Ureter (tissue), 1 donor: Measurements from ENCODE around the gene CDC45. TPM values are rescaled to one million over a fixed set of nuclear protein-coding genes. Genes with fewer than 3 reads are reported as not detected.
"Not testable (repeated sequence)": the region's sequence is repeated elsewhere in the genome, so short reads cannot be mapped to it uniquely, and the experiment has no call there.

Experiments used
- DNase-seq: peaks from one replicate; pipeline ENCODE4 v3.0.0-alpha.2; 2020; ENCODE audit warnings: low spot score
- total RNA-seq: library from RNA; stranded (reverse); gene quantifications from one replicate; pipeline ENCODE4 v1.2.4, GENCODE V29; 2023
- donor health status: DM: yes; HTN: yes; CAD: no.

The CDC45 gene, protein sequence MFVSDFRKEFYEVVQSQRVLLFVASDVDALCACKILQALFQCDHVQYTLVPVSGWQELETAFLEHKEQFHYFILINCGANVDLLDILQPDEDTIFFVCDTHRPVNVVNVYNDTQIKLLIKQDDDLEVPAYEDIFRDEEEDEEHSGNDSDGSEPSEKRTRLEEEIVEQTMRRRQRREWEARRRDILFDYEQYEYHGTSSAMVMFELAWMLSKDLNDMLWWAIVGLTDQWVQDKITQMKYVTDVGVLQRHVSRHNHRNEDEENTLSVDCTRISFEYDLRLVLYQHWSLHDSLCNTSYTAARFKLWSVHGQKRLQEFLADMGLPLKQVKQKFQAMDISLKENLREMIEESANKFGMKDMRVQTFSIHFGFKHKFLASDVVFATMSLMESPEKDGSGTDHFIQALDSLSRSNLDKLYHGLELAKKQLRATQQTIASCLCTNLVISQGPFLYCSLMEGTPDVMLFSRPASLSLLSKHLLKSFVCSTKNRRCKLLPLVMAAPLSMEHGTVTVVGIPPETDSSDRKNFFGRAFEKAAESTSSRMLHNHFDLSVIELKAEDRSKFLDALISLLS
- 1.1 TPM for total RNA-seq

DNA sequence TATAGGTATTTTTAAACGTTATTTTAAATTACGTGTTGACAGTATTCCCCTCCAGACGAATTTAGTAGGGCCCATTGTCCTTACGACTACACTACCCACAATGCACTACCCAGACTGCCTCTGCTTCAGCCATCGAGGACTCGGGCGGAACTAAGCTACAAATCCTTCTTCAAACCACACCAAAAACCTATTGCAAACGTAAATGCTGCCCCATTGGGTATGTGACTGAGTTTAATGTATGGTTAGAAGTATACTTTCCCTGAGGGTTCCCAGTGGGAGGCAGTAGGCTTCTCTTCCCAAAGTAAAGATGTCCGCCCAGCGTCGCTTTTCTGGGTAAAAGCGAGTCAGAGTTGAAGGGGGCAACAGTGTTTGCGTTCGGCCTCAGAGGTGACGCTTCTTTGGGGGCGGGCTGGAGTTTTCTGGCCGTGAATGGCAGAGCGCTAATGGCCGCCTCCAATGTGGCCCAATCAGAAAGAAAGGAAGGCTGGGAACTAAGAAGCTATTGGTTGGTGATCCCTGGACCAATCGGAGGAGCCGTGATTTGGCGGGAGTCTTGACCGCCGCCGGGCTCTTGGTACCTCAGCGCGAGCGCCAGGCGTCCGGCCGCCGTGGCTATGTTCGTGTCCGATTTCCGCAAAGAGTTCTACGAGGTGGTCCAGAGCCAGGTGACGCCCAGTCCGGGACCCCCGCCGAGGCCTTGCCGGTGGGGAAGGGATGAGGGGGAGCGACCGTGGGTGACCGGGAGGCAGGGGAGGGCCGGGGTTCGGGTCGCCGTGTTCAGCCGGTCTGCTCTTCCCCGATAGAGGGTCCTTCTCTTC, at the start of gene CDC45:
Gene CDC45 (plus strand): TSS at position 566 of the 818 bp plus-strand sequence. CDS start 49 bp downstream, at position 615.
- DNase-seq, result peak; percentile 96

DNA sequence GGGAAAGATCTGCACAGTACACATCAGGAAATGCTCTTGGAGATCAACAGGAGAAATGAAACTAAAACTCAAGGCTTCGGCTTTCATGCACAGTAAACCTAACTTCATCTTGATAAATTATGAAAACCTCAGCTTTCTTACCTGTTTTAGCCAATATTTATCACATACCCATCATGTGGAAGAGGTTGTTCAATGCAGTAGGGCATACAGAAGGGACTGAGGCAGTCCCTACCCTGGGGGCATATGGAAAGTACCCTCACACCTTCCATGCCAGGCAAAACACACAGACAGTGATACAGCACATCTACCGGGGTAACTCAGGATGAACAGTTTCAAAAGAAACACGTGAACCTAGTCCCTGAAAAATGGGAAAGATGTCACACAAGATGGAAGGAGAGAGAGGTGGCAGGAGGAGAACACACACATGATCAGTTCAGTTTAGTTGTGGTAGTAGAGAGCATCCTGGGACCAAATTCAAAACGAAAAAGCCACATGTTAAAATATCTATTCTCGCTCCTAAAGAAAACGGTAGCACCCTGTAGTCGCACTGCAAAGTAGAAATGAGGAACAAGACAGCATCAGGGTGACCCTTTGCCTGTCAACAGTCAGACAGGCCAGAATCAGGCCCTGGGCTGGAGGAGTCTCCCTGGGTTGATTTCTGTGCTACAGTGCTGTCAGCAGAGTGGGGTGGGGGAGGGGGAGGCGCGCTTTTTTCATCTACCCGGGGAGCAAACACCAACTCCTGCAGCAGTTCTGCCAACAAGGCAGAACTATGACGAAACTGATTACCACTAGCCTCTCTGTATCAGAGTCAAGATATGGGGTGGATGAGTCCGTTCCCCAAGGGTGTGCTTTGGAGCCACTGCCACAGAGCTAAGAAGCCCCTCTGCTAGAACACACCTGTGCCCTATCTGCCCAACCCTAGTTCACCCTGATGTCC, 49.5 kb upstream of the CDC45 start:
- DNase-seq, result no peak

DNA sequence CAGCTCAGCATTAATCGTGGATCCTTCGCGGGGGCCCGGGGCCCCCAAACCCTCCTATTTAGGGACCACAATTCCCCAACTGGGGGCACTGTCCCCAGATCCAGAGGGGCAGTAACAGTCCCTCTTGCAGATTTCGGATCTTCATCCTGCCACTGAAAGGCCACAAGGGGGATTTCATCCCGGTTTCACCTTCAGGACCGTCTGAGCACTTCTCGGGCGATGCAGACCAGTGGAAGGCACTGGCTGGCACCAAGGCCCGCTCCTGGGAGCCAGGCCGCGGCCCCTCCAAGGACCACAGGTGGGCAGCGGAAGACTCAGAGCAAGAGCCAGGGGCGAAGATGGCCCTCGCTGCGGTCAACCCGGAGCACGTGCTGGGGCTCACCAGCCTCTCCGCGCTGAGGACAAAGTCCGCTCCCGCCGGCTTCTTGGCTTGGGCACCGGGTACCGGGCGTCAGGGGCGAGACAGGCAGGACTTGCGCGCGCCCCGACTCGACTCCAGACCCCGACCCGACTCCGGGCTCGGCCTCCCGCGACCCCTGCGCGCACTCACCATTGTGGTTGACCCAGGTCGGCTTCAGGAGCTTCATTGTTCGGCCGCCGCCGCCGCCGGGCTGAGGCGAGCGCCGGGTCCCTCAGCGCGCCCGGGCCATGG, 48.7 kb upstream of the CDC45 start:
- peak; percentile 50 for DNase-seq

DNA sequence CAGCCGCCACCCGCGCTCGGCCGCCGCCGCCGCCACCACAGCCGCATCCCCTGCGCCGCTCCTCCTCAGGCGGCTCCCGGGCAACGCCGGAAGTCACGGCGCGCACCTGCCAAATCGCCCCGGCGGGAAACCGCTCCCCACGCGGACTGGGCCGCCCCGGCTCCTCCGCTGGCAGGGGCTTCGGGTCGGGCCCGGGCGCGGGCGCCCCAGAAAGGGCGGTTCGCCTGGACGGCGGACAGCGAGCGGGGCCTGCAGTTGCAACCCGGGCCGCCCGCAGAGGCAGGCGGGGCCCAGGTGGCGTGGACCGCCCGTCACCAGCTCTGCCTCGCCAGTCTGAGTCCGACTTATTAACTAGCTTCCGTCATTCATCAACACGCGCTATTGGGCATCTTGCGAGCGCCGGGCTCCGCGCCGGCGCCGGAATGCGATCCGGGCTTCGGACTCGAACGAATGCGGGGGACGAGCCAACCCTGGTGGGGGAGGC, 48.0 kb upstream of the CDC45 start, which contains the start of gene HIRA:
Gene HIRA (minus strand): TSS at position 85 of the 484 bp plus-strand sequence. CDS start 257 bp downstream, outside the sequence.
- DNase-seq, result peak; percentile 84

DNA sequence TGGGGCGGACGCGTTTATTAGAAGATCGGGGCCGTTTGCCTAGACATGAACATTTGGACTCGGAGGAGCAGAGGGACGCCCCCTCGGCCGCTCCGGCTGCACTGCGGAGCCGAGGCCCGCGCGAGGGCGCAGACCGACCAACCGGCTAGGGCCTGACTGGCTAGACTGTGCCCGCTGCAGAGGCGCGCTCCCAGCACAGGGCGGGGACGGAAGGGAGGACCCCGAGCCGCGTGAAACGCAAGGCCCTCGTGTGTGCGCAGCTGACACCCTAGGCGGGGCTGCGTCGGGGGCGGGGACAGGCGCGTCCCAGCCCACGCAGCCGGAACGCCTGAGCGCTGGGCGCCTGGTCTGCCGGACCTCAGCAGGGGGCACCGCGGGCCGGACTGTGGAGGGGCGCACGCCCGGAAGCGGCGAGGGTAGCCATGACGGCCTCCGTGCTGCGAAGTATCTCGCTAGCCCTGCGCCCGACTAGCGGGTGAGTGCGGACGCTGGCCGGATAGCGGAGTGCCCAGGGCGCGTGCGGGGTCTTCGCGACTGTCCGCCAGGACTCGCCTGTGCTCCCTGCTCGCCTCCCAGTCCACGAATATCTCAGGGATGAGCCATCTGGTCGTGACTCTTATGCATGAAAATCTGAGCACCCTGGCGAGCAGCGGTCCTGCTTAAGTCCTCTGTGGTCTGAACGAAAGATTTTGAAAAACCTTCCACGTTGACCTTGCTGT, 47.4 kb upstream of the CDC45 start, which contains the start of gene MRPL40:
Gene MRPL40 (plus strand): TSS at position 413 of the 719 bp plus-strand sequence. CDS start 10 bp downstream, at position 423.
- DNase-seq, result peak; percentile 94

DNA sequence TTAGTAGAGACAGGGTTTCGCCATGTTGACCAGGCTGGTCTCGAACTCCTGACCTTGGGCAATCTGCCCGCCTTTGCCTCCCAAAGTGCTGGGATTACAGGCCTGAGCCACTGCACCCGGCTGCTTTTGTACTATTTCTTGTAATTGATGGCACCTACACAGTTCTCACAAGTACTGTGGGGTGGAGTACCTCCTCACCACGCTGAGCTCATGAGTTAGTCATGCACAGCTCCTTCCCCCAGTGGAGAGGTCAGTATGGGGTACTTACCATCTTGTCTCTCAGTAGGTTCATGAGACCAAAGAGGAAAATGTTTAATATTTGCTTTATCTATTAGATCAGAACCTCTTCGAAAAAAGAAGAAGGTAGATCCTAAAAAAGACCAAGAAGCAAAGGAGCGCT, 45.3 kb upstream of the CDC45 start:
- DNase-seq, result no peak

DNA sequence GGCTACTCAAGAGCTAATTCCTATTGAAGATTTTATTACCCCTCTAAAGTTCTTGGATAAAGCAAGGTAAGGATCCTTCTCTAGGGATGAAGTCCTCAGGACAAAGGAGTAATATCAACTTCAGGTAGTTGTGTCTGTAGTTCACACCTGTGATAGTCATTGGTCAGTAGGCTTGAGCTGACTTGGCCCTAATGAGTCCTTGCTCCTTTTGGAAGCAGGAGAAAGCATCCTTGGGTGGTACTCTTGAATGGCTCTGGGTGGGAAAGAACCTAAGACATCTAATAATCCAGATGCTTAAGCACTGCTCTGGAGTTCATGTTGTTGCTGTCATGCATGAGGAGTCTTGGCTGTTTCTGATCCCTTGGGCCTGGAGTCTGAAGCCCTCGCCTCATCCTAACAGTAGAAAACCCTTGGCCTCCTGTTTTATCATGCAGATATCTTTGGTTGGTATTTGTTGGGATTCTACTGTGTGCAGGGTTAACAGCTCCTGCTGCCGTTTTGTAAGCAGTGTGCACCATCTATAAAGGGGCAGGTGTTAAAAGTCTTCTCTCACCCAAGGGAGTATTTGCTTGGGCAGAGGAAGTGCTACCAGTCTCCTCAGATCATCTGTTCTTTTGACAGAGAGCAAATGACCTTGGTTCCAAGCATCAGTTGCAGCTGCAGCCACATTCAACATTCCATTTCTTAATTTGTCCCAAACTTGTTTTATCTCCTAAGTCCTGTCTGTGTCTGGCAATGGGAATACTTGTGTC, 44.7 kb upstream of the CDC45 start:
- no peak for DNase-seq

DNA sequence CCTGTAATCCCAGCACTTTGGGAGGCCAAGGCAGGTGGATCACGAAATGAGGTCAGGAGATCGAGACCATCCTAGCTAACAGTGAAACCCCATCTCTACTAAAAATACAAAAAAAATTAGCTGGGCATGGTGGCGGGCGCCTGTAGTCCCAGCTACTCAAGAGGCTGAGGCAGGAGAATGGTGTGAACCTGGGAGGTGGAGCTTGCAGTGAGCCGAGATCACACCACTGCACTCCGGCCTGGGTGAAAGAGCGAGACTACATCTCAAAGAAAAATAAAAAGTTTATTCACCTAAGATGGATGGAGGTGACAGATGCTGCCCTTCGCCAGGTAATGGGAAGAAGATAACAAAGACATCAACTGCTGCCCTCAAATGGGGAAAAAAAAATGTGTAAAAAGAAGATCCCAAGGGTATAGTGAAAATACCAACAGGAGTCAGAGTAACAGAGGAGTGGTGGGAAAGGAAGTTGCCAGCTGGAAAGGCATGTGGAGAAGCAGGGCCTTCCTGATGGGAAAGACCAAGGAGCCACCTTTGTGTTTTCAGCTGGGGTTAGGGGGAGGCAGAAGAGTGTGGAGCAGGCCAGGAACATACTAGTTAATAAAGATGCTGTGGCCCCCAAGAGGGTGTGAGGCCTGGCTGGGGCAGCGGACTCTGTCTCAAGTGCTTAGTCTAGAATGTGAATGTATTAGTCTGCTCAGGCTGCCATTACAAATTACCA, 43.1 kb upstream of the CDC45 start:
- DNase-seq, result not testable (repeated sequence)

DNA sequence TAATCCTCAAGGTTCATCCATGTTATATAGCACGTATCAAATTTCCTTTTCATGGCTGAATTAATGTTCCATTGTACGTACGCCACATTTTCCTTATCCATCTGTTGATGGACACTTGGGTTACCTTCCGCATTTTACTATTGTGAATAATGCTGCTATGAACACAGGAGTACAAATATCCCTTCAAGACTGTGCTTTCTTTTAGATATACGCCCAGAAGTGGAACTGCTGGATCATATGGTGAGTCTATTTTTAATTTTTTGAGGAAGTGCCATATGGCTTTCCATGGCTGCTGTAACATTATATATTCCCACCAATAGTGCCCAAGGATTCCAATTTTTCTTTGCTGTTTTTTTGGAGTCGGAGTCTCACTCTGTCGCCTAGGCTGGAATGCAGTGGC, 41.4 kb upstream of the CDC45 start:
- DNase-seq, result no peak

DNA sequence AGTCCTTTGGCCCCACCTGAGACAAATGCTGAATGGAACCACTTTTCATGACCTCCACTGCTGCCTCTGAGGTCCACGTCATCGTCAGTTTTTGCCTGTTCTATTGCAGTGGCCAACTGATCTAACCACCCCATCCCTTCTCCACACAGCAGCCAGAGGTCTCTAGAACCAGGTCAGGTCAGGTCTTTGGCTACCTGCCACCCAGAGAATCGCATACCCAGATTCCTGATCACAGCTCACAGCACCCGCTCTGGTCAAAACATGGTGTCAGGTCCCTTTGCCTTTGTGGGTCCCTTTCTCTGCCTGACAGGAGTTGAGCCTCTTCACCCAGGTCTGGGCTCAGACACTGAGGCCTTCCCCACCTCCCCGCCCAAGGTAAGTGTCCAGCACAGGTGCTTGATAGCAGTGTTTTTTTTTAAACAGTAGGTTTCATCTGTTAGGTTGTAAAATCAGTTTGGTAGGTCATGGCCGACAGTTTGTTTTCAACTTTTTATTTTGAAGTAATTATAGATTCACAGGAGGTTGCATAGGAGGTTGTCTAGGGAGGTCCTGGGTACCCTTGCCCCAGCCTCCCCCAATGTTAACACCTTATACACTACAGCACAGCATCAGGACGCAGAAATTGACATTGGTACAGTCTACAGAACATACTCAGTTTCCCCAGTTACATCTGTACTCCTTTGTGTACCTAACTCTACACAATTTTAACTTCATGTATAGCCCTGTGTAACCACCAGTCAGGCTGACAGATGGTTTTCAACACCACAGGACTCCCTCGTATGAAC, 39.1 kb upstream of the CDC45 start:
- no peak for DNase-seq

DNA sequence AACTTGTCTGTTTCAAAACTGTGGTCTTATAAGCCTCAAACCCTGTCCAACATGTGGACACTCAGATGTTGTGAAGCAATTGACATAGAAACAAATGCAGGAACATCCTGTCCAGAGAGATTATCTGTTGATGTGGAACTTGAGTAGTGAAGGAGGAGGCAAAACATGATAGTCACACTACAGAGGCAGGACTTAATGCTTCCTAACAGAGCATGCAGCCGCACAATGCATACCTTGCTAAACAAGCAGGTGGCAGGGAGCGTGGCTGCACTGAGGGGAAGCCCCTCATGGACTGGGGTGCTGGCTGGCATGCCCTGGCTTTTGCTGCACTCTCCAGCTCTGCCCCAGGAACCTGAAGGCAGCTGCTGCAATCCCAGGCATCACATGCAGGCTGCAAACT, 37.6 kb upstream of the CDC45 start:
- DNase-seq, result no peak

DNA sequence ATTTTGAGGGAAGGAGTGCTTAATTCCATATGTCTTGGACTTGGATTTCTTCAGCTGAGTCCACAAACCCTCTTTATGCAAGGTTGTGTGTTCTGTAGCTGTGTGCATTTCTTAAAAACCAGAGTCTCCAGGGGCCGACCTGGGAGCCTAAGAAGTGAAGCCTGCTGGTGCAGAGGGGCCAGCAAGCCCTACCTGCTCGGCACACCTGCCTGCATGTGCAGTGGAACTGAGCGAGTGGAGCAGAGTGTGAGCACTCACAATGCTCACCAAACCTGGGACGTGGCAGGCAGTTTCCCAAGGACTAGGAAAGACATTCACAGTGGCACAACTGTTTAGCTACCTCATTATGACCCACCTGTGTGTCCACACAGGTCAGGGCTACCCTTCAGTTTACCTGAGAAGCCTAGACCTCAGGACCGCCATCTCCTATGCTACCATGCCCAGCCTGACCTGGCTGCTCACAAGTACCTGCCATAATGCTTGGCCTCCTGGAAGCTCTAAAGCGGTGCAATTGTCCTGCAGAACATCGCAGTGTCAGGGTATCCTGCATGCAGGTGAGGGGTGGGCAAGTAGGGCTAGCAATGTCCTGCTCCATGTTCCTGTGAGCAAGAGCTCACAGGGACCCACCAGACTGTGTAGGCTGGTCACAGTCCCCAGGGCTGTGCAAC, 36.0 kb upstream of the CDC45 start:
- DNase-seq, result no peak

DNA sequence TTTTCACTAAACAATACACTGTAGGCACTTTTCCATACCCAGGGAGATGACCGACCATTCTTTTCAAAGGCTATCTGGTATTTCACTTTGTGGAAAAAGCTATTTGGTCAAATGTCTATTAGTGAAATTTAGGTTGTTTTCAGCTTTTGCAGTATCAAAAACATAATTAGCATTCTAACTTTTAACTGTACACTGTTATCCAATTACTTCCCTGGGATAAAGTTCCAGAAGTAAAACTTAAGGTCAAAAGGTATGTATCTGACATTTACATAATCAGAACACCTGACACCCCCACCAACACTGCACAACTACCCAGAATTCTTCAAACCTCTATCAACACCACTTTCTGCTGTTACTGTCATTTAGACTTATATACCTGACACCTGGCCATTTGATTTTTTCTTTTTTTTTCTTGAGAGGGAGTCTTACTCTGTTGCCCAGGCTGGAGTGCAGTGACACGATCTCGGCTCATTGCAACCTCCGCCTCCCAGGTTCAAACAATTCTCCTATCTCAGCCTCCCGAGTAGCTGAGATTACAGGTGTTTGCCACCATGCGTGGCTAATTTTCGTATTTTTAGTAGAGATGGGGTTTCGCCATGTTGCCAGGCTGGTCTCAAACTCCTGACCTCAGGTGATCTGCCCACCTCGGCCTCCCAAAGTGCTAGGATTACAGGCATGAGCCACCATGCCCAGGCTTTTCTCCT, 34.3 kb upstream of the CDC45 start:
- DNase-seq, result not testable (repeated sequence)

DNA sequence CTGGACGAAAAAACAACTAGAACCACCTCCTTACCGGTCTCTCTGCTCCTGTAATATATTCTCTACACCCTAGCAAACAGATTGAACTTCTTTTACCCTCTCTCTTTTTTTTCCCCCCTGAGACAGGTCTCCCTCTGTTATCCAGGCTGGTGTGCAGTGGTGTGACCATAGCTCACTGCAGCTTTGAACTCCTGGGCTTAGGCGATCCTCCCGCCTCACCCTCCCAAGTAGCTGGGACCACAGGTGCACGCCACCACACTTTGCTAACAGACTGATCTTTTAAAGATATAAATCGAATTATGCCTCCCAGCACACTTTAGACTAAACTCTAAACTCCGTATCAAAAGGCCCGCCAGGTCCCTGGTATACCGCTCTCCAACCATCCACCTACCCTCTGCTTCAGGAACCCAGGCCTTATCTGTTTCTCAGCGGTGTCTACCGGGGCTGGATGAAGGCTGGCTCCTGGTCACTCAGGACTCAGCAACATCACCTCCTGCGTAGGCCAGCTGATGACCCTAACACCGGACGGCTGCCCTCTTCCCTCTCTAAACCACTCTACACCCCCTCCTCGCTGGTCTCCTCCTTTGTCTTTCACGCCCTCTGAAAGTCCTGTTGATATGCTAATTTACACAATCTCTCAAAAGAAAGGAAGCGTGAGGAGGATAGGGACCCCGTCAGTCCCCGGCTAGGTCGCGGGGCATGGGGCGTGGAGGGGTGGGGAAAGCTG, 33.0 kb upstream of the CDC45 start:
- no peak for DNase-seq

DNA sequence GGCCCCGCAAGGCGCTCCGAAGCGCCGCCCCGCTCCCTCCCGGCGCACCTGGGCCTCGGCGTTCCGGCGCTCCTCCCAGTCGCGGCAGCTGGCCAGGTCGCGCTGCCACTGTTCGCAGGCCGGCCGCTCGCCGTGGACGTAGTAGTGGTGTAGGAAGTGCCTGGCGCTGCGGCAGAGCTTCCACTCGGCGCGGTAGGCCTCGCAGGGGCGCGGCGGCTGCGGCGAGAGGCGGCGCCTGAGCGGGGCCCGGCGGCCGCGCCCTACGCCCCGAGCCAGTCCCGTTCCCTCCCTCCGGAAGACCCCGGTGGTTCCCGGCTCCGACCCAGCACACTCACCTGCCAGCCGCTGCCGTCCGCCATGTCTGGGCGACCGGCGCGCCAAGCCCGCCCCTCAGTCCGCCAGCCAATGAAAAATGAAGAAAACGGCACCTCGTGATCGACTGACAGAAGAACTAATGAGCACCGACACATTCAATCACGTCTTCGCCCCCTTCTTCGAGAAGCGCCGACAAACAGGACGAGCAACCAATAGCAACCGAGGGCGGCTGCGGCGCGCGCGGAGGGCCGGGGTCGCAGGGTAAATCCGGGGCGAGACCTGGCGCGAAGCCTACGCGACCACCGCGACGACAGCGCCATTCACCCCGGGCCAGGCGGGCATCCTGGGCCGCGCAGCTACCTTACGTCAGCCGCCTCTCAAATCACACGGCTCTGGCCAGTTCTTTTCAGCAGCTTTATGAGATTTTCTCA, 32.2 kb upstream of the CDC45 start, which contains the start of gene C22orf39:
Gene C22orf39 (minus strand): TSS at position 382 of the 746 bp plus-strand sequence. CDS start 23 bp downstream, at position 359.
- DNase-seq, result peak; percentile 94
